ENCODE results near the gene FST.

The FST gene

DNA sequence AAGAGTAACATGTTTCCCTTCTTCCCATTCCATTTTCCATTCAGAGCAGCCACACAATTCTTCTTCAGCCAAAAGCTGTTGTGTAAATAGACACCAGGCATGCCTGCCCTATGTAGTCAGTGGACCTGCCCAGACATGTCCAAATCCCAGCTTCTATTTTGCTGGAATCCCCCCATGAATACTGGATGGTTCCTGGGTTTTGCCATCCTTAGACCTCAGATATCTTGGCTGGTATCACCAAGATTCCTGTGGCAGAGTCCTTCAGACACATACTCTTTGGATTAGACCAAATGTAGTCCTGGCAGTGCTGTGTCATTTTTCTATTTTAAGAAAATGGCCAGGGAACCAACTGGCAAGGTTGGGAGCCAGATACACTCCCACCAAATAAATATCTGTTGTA is 10.3 kb downstream of the FST start:
- no peak overlapping the region for H3K27ac ChIP-seq
- TF ChIP-seq, protein P1, sequence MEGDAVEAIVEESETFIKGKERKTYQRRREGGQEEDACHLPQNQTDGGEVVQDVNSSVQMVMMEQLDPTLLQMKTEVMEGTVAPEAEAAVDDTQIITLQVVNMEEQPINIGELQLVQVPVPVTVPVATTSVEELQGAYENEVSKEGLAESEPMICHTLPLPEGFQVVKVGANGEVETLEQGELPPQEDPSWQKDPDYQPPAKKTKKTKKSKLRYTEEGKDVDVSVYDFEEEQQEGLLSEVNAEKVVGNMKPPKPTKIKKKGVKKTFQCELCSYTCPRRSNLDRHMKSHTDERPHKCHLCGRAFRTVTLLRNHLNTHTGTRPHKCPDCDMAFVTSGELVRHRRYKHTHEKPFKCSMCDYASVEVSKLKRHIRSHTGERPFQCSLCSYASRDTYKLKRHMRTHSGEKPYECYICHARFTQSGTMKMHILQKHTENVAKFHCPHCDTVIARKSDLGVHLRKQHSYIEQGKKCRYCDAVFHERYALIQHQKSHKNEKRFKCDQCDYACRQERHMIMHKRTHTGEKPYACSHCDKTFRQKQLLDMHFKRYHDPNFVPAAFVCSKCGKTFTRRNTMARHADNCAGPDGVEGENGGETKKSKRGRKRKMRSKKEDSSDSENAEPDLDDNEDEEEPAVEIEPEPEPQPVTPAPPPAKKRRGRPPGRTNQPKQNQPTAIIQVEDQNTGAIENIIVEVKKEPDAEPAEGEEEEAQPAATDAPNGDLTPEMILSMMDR (IDR thresholded peaks at IDR 0.05) = no peak
- no peak for TF ChIP-seq ZFX (IDR thresholded peaks at IDR 0.05; ENCODE audit: borderline replicate concordance)

DNA sequence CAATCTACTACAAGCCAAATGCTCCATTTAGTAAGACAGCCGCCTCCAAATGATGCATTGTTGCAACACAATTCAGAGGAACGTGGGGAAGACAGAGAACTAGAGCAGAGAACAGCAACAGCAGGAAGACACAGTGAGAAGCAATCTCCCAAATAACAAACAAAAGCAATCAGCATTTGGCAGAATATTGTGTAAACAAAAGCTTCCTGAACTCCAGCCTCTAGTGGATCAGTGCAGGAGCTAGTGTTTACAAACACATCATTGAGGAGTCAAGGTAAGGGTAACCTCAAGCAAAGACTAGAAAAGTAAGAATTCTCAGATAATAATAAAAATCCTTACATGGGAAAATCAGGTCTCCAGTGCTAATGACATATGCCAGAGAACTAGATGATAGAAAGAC is 20.6 kb downstream of the FST start:
- TF ChIP-seq ZFX (IDR thresholded peaks at IDR 0.05; ENCODE audit: borderline replicate concordance) = no peak
- TF ChIP-seq, protein P1 (IDR thresholded peaks at IDR 0.05) = no peak

DNA sequence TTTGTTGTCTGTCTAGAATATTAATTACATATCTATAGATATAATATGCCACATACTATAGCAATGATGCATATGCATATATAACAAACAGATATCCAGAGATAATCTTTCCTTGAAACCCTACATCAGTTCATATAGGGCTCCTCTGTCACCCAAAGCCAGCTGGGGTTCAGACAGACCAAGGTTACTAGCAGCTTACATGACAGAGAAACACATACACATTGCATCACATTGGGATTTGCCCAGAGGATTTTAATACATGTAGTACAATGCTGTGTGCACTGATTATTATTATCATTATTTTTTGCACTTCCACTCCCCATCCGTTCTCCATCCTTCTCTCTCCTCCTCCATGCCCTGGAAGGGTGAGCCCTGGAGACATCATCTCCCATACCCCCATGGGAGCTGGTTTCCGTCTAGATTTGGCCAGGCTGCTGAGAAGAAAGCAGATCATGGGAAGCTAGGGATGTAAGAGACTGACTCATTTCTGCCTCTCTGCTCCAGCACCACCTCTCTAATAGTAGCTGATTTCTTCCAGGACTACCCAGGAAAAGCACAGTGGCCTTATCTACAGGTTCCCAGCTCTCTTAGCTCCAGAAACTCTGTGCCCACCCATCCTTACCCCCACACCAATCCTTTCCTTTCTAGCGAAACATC is 23.3 kb downstream of the FST start:
- H3K27ac ChIP-seq = no peak overlapping the region
- no peak for TF ChIP-seq ZFX (IDR thresholded peaks at IDR 0.05; ENCODE audit: borderline replicate concordance)
- TF ChIP-seq, protein P1 (IDR thresholded peaks at IDR 0.05) = no peak

More for the DNA sequence above, 20.6 kb downstream of the FST start:
- no peak overlapping the region for H3K27ac ChIP-seq

DNA sequence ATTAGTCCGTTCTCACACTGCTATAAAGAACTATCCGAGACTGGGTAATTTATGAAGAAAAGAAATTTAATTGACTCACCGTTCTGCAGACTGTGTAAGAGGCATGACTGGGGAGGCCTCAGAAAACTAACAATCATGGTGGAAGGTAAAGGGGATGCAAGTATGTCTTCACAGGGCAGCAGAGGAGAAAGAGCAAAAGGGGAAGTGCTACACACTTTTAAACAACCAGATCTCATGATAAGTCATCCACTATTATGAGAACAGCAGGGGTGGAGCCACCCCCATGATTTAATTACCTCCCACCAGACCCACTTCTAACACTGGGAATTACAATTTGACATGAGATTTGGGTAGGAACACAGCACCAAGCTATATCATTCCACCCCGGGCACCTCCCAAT is 26.6 kb downstream of the FST start:
- H3K27ac ChIP-seq = no peak overlapping the region
- no peak for TF ChIP-seq ZFX (IDR thresholded peaks at IDR 0.05; ENCODE audit: borderline replicate concordance)
- TF ChIP-seq, protein P1 (IDR thresholded peaks at IDR 0.05) = no peak

DNA sequence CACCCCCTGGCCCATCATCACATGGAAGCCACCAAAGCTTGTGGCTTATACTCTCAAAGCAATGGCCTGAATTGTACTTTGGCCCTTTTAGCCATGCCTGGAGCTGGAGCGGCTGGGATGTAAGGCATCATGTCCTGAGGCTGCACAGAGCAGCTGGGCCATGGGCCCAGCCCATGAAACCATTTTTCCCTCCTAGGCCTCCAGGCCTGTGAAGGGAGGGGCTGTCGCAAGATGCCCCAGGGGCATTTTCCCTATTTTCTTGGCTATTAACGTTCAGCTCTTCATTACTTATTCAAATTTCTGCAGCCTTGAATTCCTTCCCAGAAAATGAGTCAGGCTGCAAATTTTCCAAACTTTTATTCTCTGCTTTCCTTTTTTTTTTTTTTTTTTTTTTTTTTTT is 27.7 kb downstream of the FST start:
- TF ChIP-seq, protein P1 (IDR thresholded peaks at IDR 0.05) = no peak
- TF ChIP-seq ZFX (IDR thresholded peaks at IDR 0.05; ENCODE audit: borderline replicate concordance) = no peak
- no peak overlapping the region for H3K27ac ChIP-seq

DNA sequence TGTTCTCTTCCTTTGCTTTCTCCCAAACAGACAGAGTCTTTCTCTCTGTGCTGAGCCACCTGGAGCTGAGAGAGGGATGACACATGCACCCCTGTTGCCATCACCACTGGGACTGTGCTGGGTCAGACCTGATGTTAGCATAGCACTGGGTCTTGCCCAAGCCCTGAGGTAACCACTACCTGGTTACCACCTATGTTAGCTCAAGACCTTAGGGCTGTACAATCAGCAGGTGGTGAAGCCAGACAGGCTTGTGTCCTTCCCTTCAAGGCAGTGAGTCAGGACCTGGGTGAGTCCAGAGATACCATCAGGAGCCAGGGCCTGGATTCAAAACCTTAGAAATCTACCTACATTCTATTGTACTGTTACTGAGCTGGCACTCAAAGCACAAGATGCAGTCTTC is 32.1 kb downstream of the FST start:
- TF ChIP-seq ZFX (IDR thresholded peaks at IDR 0.05; ENCODE audit: borderline replicate concordance) = no peak
- TF ChIP-seq, protein P1 (IDR thresholded peaks at IDR 0.05) = no peak
- no peak overlapping the region for H3K27ac ChIP-seq

DNA sequence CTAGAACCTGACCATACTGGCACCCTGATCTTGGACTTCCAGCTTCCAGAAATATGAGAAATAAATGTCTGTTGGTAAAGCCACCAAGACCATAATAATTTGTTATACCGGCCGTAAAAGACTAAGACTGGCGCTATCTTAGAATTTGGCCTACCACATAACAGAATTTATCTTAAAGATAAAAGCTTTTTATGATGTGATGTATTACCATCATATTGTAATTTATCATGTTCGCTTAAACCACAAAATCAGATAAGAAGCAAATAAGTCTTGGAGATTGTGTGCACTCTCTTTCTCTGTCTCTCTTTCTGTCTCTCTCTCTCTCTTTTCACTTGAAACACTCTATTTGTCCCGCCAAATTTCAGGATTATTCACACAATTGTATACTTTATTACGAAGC is 35.6 kb downstream of the FST start:
- no peak overlapping the region for H3K27ac ChIP-seq
- no peak for TF ChIP-seq ZFX (IDR thresholded peaks at IDR 0.05; ENCODE audit: borderline replicate concordance)
- TF ChIP-seq, protein P1 (IDR thresholded peaks at IDR 0.05) = no peak

Measured in 22Rv1 (cell line).